OCI-LY3 (cell line): ENCODE measurements around the gene PHLDA2.

Source experiments
- EZH2phosphoT487 ChIP-seq: fragments of 200-600 bp; shearing (Covaris generic); IDR thresholded peaks from 2 replicates; pipeline ENCODE4 v1.6.1; 2018; ENCODE audit warnings: antibody characterized with exemption, mixed run types, low read depth
- TF ChIP-seq, protein P1 (sequence below): fragments of 200-600, 300-600 bp; sonication (generic); IDR thresholded peaks from 2 replicates; pipeline ENCODE4 v1.5.1; 2014; ENCODE audit warnings: antibody characterized with exemption, low read length, low read depth

DNA sequence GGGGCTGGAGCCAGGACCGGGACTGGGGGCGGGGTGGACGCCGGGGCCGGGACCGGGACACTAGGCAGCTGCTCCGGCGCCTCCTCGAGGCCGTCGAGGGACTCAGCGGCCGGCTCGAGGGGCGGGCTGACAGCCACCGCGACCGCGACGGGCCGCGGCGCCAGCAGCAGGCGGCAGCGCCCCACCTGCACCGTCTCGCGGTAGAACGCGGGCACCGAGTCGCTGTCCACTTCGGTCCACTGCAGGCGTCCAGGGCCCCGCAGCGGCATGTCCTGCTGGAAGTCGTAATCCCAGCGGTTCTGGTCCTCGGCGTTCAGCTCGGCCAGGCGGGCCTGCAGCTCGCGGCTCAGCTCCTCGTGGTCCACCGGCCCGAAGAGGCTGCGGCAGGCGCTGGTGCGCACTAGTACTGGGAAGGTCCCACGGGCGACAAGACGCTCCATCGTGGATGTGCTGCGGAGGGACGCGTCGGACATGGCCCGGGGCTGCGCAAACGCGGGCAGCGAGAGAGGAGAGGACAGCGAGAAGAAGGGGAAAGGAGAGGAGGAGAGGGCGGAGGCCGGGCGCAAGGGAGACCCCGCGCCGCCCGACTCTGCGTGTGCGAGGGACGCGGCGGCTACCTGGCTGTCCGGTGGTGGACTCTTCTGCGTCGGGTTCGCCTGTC is 44.1 kb downstream of the PHLDA2 start:
- TF ChIP-seq, protein P1, sequence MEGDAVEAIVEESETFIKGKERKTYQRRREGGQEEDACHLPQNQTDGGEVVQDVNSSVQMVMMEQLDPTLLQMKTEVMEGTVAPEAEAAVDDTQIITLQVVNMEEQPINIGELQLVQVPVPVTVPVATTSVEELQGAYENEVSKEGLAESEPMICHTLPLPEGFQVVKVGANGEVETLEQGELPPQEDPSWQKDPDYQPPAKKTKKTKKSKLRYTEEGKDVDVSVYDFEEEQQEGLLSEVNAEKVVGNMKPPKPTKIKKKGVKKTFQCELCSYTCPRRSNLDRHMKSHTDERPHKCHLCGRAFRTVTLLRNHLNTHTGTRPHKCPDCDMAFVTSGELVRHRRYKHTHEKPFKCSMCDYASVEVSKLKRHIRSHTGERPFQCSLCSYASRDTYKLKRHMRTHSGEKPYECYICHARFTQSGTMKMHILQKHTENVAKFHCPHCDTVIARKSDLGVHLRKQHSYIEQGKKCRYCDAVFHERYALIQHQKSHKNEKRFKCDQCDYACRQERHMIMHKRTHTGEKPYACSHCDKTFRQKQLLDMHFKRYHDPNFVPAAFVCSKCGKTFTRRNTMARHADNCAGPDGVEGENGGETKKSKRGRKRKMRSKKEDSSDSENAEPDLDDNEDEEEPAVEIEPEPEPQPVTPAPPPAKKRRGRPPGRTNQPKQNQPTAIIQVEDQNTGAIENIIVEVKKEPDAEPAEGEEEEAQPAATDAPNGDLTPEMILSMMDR = no peak
- no peak for TF ChIP-seq EZH2phosphoT487
